Measurements from ENCODE around the gene DNAH7. TPM values are rescaled to one million over a fixed set of nuclear protein-coding genes. Genes with fewer than 3 reads are reported as not detected.

The DNAH7 gene
- total and polyA plus RNA-seq, 2 of the 8 experiments (the other 6 are each of a cell fraction or from before 2014, with no cell fraction given), result 0.07 to 0.08 TPM

- Histone ChIP-seq H2BK15ac (ENCODE audit: low read length) (no peak overlapping the region), H3K36me3 (ENCODE audit: control insufficient read depth in 2 of 4, insufficient read depth in 4 of 4, low read length in 3 of 4) (no peaks in the 10 kb centered on the region), H3K23ac (ENCODE audit: insufficient read length) (no peak overlapping the region), H4K91ac (replicated peaks; ENCODE audit: insufficient read length, low read length) (no peak overlapping the region), H3K4me2 (ENCODE audit: insufficient read depth in 1 of 2, low read depth in 2 of 2, low read length in 2 of 2) (no peak overlapping the region), H4K20me1 (replicated peaks in 1 of 2; ENCODE audit: control insufficient read depth in 1 of 2, insufficient read depth in 2 of 2, low read length in 2 of 2) (no peaks in the 10 kb centered on the region), H2BK20ac (ENCODE audit: low read length) (no peak overlapping the region), H4K8ac (ENCODE audit: extremely low read depth, insufficient read depth, low read length) (no peak overlapping the region), H3K18ac (ENCODE audit: extremely low read depth, low read length) (no peak overlapping the region), H3K79me2 (ENCODE audit: control insufficient read depth in 1 of 2, insufficient read depth in 2 of 2, low read length in 2 of 2) (no peaks in the 10 kb centered on the region), H3K79me1 (ENCODE audit: low read depth, low read length) (no peaks in the 10 kb centered on the region), H2AFZ (ENCODE audit: low read length) (no peak overlapping the region), H2BK12ac (ENCODE audit: low read depth, low read length) (no peak overlapping the region), H2AK5ac (ENCODE audit: low read depth, low read length) (no peak overlapping the region), H3K27me3 (replicated peaks in 1 of 4; ENCODE audit: control insufficient read depth in 3 of 4, extremely low read depth in 1 of 4, insufficient read depth in 3 of 4, low read length in 3 of 4) (no peaks in the 10 kb centered on the region), H3K4me3 (ENCODE audit: extremely low read depth in 1 of 4, insufficient read depth in 2 of 4, low read depth in 3 of 4, low read length in 4 of 4) (no peak overlapping the region), H3K9me3 (ENCODE audit: insufficient read depth in 2 of 2, low read depth in 1 of 2, low read length in 1 of 2) (no peaks in the 10 kb centered on the region), H3K14ac (ENCODE audit: insufficient read length) (no peak overlapping the region), H3K56ac (replicated peaks; ENCODE audit: insufficient read length, low read depth, low read length) (no peak overlapping the region), H3K23me2 (ENCODE audit: low read depth, low read length) (no peaks in the 10 kb centered on the region), H3K9ac (replicated peaks in 1 of 4; ENCODE audit: extremely low read depth in 1 of 4, low read depth in 3 of 4, low read length in 3 of 4) (no peak overlapping the region), H2BK120ac (replicated peaks; ENCODE audit: low read depth, low read length) (no peak overlapping the region), H3K4ac (replicated peaks; ENCODE audit: insufficient read length, low read depth, low read length) (no peak overlapping the region), H4K5ac (ENCODE audit: insufficient read length, low read depth, low read length) (no peak overlapping the region), H2BK5ac (ENCODE audit: low read depth, low read length) (no peak overlapping the region), H3K4me1 (replicated peaks in 1 of 4; ENCODE audit: control insufficient read depth in 3 of 4, insufficient read depth in 4 of 4, low read length in 3 of 4) (no peaks in the 10 kb centered on the region), H3K27ac (ENCODE audit: low read depth, low read length) (no peak overlapping the region)
- ChIA-PET CTCF (ENCODE audit: partially characterized antibody) (no interaction called here), POLR2A (ENCODE audit: partially characterized antibody) (no interaction called here)
- DNase-seq (ENCODE audit: low read depth in 1 of 2, low spot score in 2 of 2) (no peak), FAIRE-seq (no peak)
- 87% methylated on average over 4 of the region's 4 CpGs; no CpG with 5 or more reads in 1 of the 2 experiments for WGBS, 2 experiments (ENCODE audit: extremely low coverage in 1 of 2, insufficient coverage in 1 of 2, insufficient read length in 1 of 2, insufficient replicate concordance in 2 of 2, low coverage in 1 of 2, low lambda C conversion rate in 2 of 2, missing lambda C conversion rate in 1 of 2)
- TF ChIP-seq HDAC2 (IDR thresholded peaks at IDR 0.05; ENCODE audit: borderline replicate concordance in 1 of 2, low read depth in 2 of 2, low read length in 2 of 2), result no peak
Measured at GRCh38 chr2:195879153-195879552, 189.5 kb downstream of the DNAH7 start.
